ENCODE results near the gene ZC3H18.

- TF ChIP-seq CEBPB (IDR thresholded peaks at IDR 0.05) (no peak), YY1 (IDR thresholded peaks at IDR 0.05; ENCODE audit: low read depth) (no peak), NFIC (IDR thresholded peaks at IDR 0.05) (no peak), EP300 (IDR thresholded peaks at IDR 0.05; ENCODE audit: borderline replicate concordance) (no peak), REST (IDR thresholded peaks at IDR 0.05; ENCODE audit: low read depth) (no peak), TEAD4 (IDR thresholded peaks at IDR 0.05) (no peak), FOXM1 (IDR thresholded peaks at IDR 0.05; ENCODE audit: borderline replicate concordance, low read depth) (no peak), RAD21 (IDR thresholded peaks at IDR 0.05; ENCODE audit: low read depth) (no peak), CREB1 (IDR thresholded peaks at IDR 0.05; ENCODE audit: low read depth) (no peak), TAF1 (IDR thresholded peaks at IDR 0.05; ENCODE audit: low read depth) (no peak)
- TF ChIP-seq, protein P1, sequence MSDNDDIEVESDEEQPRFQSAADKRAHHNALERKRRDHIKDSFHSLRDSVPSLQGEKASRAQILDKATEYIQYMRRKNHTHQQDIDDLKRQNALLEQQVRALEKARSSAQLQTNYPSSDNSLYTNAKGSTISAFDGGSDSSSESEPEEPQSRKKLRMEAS (IDR thresholded peaks at IDR 0.05), result no peak
Observed at GRCh38 chr16:88591577-88592021, 21.4 kb downstream of the ZC3H18 start.
